ENCODE data around the gene DPEP1.
"Not testable (repeated sequence)": the region's sequence is repeated elsewhere in the genome, so short reads cannot be mapped to it uniquely, and the experiment has no call there.

Gene DPEP1

GRCh38 chr16:89656435-89657121 is 43.1 kb downstream of the DPEP1 start:
- no peak for DNase-seq

- peak; percentile 91 for DNase-seq
Measured at GRCh38 chr16:89657442-89658220, 44.2 kb downstream of the DPEP1 start, which contains the start of the genes CHMP1A and SPATA33. Gene CHMP1A, minus strand, starts transcription at chr16:89657708. Its CDS starts 120 bp downstream, at chr16:89657588. Gene SPATA33, plus strand, starts transcription at chr16:89657836. Its CDS starts 76 bp downstream, at chr16:89657912.

GRCh38 chr16:89658221-89658879 is 44.9 kb downstream of the DPEP1 start:
- no peak for DNase-seq

- no peak for DNase-seq
Measured at GRCh38 chr16:89660146-89660545, 46.7 kb downstream of the DPEP1 start.

- DNase-seq, result no peak
Measured at GRCh38 chr16:89661215-89661614, 47.8 kb downstream of the DPEP1 start.

- DNase-seq, result not testable (repeated sequence)
Measured at GRCh38 chr16:89664238-89664637, 50.8 kb downstream of the DPEP1 start.

GRCh38 chr16:89667000-89667399 is 53.6 kb downstream of the DPEP1 start:
- not testable (repeated sequence) for DNase-seq

- DNase-seq, result no peak
Measured at GRCh38 chr16:89667633-89668032, 54.2 kb downstream of the DPEP1 start.

- no peak for DNase-seq
Measured at GRCh38 chr16:89668790-89669158, 55.3 kb downstream of the DPEP1 start.

- DNase-seq, result no peak
Measured at GRCh38 chr16:89669755-89670154, 56.3 kb downstream of the DPEP1 start.

GRCh38 chr16:89670496-89671431 is 57.3 kb downstream of the DPEP1 start:
- no peak for DNase-seq

- not testable (repeated sequence) for DNase-seq
Measured at GRCh38 chr16:89671565-89671964, 58.1 kb downstream of the DPEP1 start.

- no peak for DNase-seq
Measured at GRCh38 chr16:89672177-89672941, 58.9 kb downstream of the DPEP1 start.

- DNase-seq, result no peak
Measured at GRCh38 chr16:89678258-89678657, 64.8 kb downstream of the DPEP1 start.

GRCh38 chr16:89685916-89686315 is 72.5 kb downstream of the DPEP1 start:
- DNase-seq, result no peak

- DNase-seq, result peak; percentile 82
Measured at GRCh38 chr16:89686520-89687091, 73.2 kb downstream of the DPEP1 start, which contains the start of gene CDK10. Gene CDK10, plus strand, starts transcription at chr16:89686689. Its CDS starts 22 bp downstream, at chr16:89686711.

- no peak for DNase-seq
Measured at GRCh38 chr16:89687092-89687940, 73.9 kb downstream of the DPEP1 start.
